Muscle layer of colon (tissue), 2 donors: Measurements from ENCODE around the gene POLR1H.

Experiments used
- H3K27ac ChIP-seq: one replicate; pipeline ENCODE4 v1.7.0; 2013; ENCODE audit warnings: low read depth, mild to moderate bottlenecking, low read length, moderate library complexity
- H3K27me3 ChIP-seq, 2 donors: one replicate each; pipeline ENCODE4 v1.7.0; 2013; ENCODE audit warnings: low read length in 2 of 2, mild to moderate bottlenecking in 2 of 2; ENCODE audit not compliant: insufficient read depth in 2 of 2, control insufficient read depth in 1 of 2
- H3K36me3 ChIP-seq: one replicate; pipeline ENCODE4 v1.7.0; 2013; ENCODE audit warnings: mild to moderate bottlenecking, low read length; ENCODE audit not compliant: insufficient read depth
- H3K4me1 ChIP-seq: one replicate; pipeline ENCODE4 v1.7.0; 2013; ENCODE audit warnings: mild to moderate bottlenecking, low read length; ENCODE audit not compliant: insufficient read depth
- H3K4me3 ChIP-seq, 2 donors: one replicate each; pipeline ENCODE4 v1.7.0; 2013; ENCODE audit warnings: low read length in 2 of 2, low read depth in 1 of 2, mild to moderate bottlenecking in 1 of 2, moderate library complexity in 1 of 2
- H3K9ac ChIP-seq: one replicate; pipeline ENCODE4 v1.7.0; 2013; ENCODE audit warnings: low read length
- H3K9me3 ChIP-seq: one replicate; pipeline ENCODE4 v1.7.0; 2013; ENCODE audit warnings: mild to moderate bottlenecking, low read length
- donor health status: abdominal sarcoma.
- donor health status: Adenocarcinoma of cecum.

The POLR1H gene

DNA sequence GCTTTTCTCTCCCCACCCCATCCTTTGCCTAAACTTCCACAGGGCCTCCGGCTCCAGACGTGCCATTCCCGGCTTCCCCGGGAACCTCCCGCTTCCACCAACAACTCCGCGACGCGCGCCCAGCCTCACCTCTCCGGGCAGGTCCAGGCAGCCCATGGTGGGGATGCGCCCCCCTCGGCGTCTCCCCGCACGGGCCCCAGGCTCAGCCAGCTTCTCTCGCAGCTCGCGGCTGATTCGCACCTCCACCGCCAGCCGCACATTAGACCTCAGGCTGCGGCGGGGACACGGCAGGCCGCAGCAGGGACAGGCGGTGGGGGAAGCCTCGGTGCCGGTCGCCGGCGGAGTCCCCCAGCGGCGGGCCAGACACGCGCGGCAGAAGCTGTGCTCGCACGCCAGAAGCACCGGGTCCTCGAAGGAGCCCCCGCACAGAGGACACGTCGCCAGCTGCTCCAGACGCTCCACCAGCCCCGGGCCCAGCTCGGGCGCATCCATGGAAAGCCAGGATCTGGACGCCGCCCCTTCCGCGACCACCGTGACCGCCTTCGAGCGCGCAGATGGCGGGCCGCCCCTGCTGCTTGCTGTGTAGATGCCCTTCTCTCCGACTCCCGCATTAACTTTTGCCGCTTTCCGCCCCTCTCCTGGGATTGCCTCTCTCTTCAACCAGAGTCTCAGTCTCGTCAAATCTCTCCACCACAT, 14.2 kb downstream of the POLR1H start, which contains the start of gene RNF39:
TSS of gene RNF39 (minus strand) at position 676 of the 696 bp plus-strand sequence. CDS start at position 492, 184 bp downstream.
- Histone ChIP-seq H3K27me3 (peaks cover 52 to 67% of the 10 kb centered on the region in 2 donors), H3K9ac (no peak within 1 kb of the TSS), H3K36me3 (no peaks in the 10 kb centered on the region), H3K4me3 (peak within 1 kb of the TSS in 1 of 2 donors; percentile 20), H3K9me3 (no peaks in the 10 kb centered on the region), H3K4me1 (peaks cover 9% of the 10 kb centered on the region), H3K27ac (no peak within 1 kb of the TSS)

DNA sequence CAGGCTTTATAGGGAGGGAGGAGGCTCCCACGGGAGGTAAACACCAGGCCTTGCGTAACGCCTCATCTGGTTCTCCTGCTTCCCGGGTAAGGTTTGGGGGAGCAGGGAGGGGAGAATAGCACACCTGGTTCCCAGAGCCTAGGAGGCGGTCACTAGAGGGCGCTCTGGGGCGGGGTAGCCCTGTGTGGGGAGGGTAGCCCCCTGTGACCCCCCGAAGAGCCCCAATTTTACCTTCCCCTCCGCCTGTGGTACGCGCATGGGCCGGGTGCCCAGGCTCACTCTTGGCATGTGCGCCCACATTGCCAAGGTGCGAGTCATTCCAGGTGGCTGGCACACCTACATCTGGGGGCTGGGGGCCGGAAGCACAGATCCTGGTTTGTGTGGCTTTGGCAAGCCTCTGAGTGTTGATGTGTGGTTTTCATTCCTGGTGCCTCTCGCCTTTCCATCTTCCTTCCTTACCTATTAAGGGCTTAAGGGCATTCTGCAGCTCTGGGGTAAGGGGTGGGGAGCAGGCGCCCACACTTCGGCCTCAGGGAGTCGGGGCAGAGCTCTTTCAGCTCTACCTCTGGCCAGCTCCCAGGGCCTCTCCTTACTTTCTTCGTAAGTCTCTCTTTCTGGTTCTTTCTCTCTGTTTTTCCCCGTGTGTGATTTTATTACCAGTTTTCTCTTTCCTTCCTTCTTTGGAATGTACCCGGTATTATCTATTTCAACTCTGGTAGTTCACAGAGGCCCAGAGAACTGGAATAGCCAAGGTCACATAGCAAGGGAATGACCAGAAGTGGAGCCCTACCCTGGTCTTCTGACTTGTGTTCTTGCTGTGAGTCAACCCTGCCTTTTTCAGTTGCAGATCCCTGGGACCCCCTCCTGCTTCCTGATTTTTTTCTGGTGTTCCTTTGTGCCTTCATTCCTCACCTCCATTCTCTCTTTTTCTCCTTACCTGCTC, 15.0 kb downstream of the POLR1H start:
- Histone ChIP-seq H3K27ac (no peak overlapping the region), H3K4me3 (no peak overlapping the region), H3K4me1 (peaks cover 9% of the 10 kb centered on the region), H3K27me3 (peaks cover 47 to 59% of the 10 kb centered on the region in 2 donors), H3K9ac (no peak overlapping the region), H3K36me3 (no peaks in the 10 kb centered on the region), H3K9me3 (no peaks in the 10 kb centered on the region)

DNA sequence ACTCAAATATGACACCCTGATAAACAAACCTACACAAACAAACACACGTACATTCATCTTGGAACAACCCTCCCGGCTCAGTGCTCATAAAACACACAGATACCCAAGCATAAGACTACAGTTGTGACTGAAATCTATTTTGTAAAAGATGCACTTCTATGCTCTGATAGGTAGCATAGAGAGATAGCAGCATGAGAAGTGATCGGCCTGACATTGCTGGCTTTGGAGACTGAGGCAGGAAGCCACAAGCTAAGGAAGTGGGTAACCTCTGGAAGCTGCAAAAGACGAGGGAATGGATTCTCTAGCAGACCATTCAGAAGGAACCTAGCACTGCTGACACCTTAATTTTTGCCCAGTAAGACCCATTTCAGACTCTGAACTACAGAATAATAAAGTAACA, 16.2 kb downstream of the POLR1H start:
- H3K9ac ChIP-seq, result no peak overlapping the region
- no peaks in the 10 kb centered on the region for H3K9me3 ChIP-seq
- H3K27me3 ChIP-seq, result peaks cover 36 to 48% of the 10 kb centered on the region in 2 donors
- H3K4me1 ChIP-seq, result peaks cover 9% of the 10 kb centered on the region
- H3K36me3 ChIP-seq, result no peaks in the 10 kb centered on the region
- H3K4me3 ChIP-seq, result no peak overlapping the region
- no peak overlapping the region for H3K27ac ChIP-seq

DNA sequence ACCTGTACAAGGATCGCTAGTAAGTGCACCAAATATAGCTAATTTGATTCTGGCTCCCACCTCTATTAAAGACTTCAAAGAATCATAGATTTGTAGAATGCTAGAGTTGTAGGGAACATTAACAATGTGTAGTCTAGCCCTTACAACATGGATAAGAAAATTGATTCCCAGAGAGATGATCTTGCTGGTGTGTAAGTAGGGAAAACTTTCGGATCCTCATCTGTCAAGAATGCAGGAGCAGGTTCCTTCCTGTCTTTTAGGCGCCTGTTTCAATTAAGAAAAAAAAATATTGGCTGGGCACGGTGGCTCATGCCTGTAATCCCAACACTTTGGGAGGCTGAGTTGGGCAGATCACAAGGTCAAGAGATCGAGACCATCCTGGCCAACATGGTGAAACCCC, 26.8 kb downstream of the POLR1H start:
- Histone ChIP-seq H3K27me3 (peaks cover 14 to 19% of the 10 kb centered on the region in 2 donors), H3K9ac (no peak overlapping the region), H3K4me1 (no peaks in the 10 kb centered on the region), H3K9me3 (no peaks in the 10 kb centered on the region), H3K36me3 (no peaks in the 10 kb centered on the region), H3K4me3 (no peak overlapping the region), H3K27ac (no peak overlapping the region)

DNA sequence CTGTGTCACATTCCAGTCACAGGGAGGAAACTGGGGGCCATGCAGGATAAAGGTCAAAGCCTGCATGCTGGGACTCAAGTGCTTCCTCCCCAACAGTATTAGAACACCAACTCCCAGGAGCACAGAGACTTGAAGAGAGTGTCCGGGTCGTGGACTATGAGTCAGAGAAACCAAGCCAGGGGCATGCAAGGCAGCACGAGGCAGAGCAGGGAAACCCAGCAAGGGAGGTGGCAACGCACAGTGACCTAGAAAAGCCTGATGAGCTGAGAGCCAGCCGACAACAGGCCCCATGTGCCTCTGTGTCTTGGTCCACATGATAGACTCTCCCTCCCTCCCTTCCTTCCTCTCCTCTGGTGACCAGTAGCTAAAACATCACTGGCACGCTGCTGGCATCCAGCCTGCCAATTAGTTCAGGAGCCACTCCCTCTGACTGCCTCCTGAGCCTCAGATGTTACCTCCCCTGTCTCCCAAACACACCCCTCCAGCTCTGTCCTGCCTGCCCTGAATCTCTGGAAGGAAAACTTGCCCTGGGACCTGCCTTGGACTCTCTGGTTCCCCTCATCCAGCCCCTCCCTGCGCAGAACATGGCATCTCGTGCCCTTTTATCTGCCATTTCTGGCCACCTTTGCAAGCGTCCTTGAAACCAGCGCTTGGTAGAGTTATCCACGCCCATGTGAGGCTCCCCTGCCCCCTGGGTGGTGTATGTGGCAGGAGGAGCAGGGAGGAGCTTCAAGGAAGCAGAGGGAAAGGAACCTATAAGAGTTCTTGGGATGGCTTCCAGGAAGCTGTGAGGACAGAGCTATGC, 30.7 kb downstream of the POLR1H start:
- no peak overlapping the region for H3K9ac ChIP-seq

DNA sequence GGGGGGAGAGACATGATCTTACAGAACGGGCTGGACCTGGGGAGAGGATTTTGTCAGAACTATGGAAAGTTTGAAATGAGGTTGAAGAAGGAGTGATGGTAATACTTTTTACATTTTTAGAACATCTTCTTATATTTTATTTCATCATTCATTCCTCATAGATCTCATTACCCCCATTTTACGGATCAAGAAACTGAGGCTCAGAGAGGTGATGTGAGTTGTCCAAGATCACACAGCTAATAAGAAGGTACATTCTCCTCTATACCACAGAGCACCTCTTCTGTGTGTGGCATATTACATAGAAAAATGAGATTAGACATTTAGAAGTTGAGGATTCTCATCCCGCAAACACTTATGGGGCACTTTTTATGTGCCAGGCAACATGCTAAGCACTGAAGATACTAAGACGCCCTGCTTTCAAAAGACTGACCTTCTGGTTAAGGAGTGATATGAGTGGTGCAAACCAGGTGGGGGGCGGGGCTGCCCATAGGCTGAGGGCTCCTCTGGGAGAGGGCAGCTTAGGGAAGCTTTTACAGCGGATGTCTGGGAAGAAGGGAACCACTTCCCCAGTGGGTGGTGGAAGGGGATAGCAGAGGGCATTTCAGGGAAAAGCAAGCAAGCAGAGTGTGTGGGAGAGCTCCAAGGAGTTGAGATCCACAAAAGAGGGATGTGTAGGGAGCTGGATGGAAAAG, 31.9 kb downstream of the POLR1H start:
- Histone ChIP-seq H3K27ac (no peak overlapping the region), H3K4me1 (no peaks in the 10 kb centered on the region), H3K27me3 (peaks cover 29 to 32% of the 10 kb centered on the region in 2 donors), H3K4me3 (no peak overlapping the region), H3K9ac (no peak overlapping the region), H3K9me3 (no peaks in the 10 kb centered on the region), H3K36me3 (no peaks in the 10 kb centered on the region)

More for the DNA sequence above, 30.7 kb downstream of the POLR1H start:
- Histone ChIP-seq H3K9me3 (no peaks in the 10 kb centered on the region), H3K4me1 (no peaks in the 10 kb centered on the region), H3K4me3 (no peak overlapping the region), H3K27me3 (peaks cover 19 to 29% of the 10 kb centered on the region in 2 donors), H3K36me3 (no peaks in the 10 kb centered on the region), H3K27ac (no peak overlapping the region)

DNA sequence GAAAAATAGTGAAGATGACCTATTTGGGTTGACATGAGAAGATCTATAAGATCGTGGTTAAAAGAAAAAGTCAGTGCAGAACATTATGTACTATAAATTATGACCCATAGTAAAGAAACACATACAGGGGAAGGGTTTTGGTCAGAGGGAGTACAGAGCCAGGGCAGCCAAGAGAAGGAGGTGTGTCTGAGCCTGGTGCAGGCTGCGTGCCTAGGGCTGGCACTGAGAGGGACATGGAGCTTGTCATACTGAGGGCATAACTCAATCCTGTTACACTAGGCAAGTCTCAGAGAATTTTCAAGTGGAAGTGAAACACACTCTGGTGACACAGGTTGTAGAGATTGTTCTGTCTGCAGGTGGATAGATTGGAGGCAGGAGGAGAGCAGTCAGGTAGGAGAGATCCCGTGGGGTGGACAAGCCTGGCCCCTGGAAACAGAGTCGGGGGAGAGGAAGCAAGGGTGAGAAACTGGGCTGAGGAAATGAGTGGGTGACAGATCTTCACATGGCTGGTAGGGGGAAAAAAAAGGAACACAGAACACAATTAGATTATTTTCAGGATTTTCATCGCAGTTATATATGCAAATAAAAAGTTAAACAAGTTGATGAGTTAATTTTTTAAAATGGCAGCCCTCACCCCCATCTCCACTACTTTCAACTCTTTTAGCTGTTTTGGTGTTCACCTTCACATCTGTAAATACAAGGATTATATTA, 33.0 kb downstream of the POLR1H start:
- no peaks in the 10 kb centered on the region for H3K36me3 ChIP-seq
- no peak overlapping the region for H3K4me3 ChIP-seq
- H3K9ac ChIP-seq, result no peak overlapping the region
- no peaks in the 10 kb centered on the region for H3K9me3 ChIP-seq
- no peaks in the 10 kb centered on the region for H3K4me1 ChIP-seq
- H3K27me3 ChIP-seq, result peaks cover 36 to 44% of the 10 kb centered on the region in 2 donors
- no peak overlapping the region for H3K27ac ChIP-seq

DNA sequence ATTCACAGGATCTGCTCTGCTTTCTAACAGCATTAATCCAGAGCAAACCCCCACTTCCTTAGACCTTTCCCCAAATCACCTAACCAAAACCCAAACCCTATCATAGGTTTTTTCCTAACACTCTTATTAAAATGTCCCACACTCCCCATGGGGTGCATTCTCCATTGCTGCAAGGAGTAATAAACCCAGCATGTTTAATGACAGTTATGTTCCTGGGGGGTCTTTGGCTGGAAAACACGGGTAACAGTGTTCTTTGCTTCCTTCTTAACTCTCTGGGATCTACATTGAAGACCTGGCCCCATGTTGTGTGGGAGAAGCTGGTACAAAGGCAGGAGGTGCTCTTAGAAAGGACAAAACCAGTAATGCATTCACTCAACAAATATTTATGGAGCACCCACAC, 35.8 kb downstream of the POLR1H start:
- H3K27me3 ChIP-seq, result peaks cover 42 to 63% of the 10 kb centered on the region in 2 donors
- no peaks in the 10 kb centered on the region for H3K36me3 ChIP-seq
- no peak overlapping the region for H3K9ac ChIP-seq
- H3K4me3 ChIP-seq, result no peak overlapping the region
- H3K9me3 ChIP-seq, result peaks cover 6% of the 10 kb centered on the region
- H3K27ac ChIP-seq, result no peak overlapping the region
- peaks cover 18% of the 10 kb centered on the region for H3K4me1 ChIP-seq

DNA sequence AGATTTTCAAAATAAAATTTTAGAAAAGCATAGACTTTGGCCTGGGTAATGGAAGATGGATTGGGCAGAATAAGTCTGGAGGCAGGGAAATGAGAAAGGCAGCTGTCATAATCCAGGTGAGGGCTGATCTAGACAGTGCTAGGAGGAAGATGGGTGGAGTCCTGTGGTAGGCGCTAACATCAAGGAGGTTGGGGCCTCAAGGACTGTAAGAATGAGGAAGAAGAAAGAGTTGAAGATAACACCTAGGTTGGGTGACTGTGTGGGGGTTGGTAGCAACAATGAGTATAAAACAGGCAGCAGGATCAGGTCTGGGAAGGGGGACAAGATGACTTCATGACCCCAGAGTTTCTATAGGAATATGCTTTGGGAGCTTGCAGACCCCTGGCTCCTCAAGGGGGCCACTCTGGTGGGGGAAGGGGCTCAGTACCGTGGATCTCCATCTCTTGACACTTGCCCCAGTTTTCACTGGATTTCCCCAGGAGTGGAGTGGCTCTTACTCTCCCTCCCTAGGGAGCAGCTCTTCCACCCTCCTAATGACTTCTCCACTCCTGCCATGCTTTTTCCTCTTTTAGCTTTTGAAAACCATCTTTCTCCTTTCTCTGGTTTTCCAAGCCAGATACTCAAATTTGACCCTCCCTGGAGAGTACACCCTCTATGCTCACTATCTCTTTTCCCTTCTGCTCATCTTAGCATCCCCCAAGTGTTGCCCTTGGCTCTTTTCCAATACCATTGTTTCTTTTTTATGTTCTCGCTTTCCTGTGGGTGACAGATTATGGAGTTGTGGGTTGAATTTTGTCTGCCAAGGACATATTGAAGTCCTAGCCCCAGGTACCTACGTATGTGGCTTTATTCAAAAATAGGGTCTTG, 37.1 kb downstream of the POLR1H start:
- H3K27ac ChIP-seq, result no peak overlapping the region

More for the DNA sequence above, 37.1 kb downstream of the POLR1H start:
- H3K36me3 ChIP-seq, result no peaks in the 10 kb centered on the region
- H3K9me3 ChIP-seq, result peaks cover 6% of the 10 kb centered on the region
- peaks cover 38 to 52% of the 10 kb centered on the region in 2 donors for H3K27me3 ChIP-seq
- H3K4me1 ChIP-seq, result peaks cover 27% of the 10 kb centered on the region
- no peak overlapping the region for H3K9ac ChIP-seq
- H3K4me3 ChIP-seq, result no peak overlapping the region
